Stomach (tissue), 4 donors: ENCODE results near the gene SNX3.

Source experiments
- POLR2AphosphoS5 ChIP-seq, 3 donors: sonication (generic); formaldehyde crosslinking; IDR thresholded peaks; one replicate each; pipeline ENCODE4 v1.6.1; 2016; ENCODE audit warnings: antibody characterized with exemption in 3 of 3
- TF ChIP-seq, protein P1 (sequence below), 7 experiments: fragments of 450-650 bp in 4 of 7; fragments of 200-600 bp in 3 of 7; sonication (generic) in 3 of 7; IDR thresholded peaks; one replicate each; pipeline ENCODE4 v1.5.1; 2016 to 2019; ENCODE audit warnings: antibody characterized with exemption in 7 of 7, control low read depth in 2 of 7, mild to moderate bottlenecking in 1 of 7

DNA sequence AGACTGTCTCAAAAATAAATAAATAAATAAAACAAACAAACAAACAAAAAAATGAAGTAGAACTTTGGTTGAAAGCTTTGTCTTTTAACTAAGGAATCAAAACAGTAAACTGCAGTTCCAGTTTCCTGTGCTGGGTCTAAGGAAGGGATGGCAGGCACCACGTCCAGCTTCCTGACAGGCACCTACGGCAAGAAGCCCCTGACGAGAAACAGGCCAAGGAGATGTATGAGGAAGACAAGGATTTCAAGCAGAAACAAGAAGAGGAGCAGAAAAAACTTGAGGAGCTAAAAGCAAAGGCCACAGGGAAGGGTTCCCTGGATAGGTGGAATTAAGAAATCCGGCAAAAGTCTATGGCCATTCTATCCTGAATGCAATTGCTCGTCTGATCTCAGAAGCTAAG lies 8.8 kb downstream of the SNX3 start:
- TF ChIP-seq, protein P1, sequence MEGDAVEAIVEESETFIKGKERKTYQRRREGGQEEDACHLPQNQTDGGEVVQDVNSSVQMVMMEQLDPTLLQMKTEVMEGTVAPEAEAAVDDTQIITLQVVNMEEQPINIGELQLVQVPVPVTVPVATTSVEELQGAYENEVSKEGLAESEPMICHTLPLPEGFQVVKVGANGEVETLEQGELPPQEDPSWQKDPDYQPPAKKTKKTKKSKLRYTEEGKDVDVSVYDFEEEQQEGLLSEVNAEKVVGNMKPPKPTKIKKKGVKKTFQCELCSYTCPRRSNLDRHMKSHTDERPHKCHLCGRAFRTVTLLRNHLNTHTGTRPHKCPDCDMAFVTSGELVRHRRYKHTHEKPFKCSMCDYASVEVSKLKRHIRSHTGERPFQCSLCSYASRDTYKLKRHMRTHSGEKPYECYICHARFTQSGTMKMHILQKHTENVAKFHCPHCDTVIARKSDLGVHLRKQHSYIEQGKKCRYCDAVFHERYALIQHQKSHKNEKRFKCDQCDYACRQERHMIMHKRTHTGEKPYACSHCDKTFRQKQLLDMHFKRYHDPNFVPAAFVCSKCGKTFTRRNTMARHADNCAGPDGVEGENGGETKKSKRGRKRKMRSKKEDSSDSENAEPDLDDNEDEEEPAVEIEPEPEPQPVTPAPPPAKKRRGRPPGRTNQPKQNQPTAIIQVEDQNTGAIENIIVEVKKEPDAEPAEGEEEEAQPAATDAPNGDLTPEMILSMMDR (IDR thresholded peaks at IDR 0.05): no peak
- no peak for TF ChIP-seq POLR2AphosphoS5 (IDR thresholded peaks at IDR 0.05)
